ENCODE data around the gene INPP5A.
"Not testable (repeated sequence)": the region's sequence is repeated elsewhere in the genome, so short reads cannot be mapped to it uniquely, and the experiment has no call there.

INPP5A gene

DNA sequence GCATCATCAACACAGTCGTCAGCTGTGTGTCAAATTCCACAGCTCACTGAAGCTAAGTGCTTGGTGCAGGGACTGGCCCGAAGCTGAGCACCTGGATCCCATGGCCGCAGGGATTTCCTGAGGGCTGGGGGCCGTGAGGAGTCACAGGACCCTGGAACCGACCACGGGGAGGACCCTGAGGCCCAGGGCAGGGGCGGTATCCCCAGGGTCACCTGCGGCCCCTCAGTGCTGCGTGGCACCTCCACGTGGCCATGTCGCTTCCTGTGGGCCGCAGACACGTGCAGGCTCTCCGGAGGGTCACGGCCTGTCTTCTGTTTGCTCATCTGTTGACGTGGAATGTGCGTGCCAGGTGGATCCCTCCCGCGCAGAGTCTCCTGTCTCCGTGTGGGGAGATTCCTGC is 194.9 kb downstream of the INPP5A start:
- no peak for DNase-seq

GRCh38 chr10:132733926-132734325 is 196.3 kb downstream of the INPP5A start:
- no peak for DNase-seq

DNA sequence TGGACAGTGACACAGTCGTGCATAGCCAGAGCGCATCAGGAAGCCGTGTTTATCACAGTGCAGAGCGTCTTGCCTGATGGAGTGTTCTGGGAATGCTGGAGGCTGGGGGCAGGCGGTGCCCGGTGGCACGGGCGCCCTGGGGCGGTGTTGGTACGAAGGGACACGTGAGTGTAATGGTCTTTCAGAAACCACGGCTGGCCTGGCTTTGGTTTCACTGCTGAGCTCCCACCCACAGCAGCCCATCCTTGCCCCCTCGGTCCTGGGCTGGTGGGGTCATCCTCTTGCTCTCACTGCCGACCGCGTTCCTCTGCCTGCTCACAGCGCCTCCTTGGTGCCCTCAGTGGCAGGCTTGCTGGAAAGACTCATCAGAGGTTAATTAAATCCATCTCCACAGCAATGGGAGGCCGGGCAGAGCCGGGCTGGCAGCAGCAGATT is 197.8 kb downstream of the INPP5A start:
- DNase-seq = no peak

DNA sequence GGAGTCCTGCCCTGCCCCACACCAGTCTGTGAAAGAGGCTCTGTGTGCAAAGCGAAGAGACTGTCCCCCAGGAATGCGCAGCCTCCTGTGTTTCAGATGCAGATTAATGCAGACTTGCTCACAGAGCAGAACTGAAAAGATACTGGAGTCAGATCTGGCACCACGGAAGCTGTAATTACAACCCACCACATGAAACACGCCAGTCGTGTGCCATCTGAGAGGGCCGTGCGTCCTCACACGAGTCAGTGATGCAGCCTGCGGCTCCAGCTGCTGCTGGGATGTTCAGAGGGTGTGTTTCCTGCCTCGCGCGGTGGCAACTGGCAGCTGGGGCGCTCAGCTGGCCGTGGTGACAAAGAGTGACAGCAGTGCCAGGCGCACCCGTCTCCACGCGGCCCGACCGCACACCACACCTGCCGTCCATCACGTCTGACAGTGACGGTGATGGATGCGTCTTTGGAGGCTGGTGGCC is 198.4 kb downstream of the INPP5A start:
- DNase-seq = no peak

DNA sequence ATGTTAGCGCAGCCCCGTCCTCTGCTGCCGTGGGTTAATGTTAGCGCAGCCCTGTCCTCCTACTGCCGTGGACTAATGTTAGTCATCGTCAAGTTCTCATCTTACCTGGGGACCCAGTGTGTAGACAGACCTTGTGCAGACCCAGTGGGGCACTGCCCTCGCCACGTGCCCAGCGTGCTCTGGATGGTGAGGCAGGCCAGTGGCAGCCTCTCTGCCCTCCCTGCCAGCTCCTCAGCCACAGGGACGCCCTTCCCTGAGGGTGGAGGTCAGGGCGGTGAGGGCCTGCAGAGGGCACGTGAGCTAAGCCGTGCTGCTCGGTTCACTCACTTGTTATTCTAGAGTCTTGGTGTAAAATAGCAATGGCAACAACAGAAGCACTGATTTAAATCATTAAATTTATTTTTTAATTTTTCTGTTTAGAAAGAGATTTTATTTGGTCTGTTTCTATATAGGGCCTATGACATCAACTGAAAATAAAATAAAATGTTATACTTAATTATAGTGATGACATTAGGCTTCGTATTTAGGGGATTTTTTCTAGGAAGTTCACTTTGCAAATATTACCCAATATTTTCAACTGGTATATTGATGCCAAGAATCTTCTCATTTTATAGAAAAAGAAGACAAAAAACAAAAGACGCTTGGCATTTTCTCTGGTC is 199.9 kb downstream of the INPP5A start:
- no peak for DNase-seq

GRCh38 chr10:132738454-132739224 is 201.1 kb downstream of the INPP5A start:
- DNase-seq = no peak

DNA sequence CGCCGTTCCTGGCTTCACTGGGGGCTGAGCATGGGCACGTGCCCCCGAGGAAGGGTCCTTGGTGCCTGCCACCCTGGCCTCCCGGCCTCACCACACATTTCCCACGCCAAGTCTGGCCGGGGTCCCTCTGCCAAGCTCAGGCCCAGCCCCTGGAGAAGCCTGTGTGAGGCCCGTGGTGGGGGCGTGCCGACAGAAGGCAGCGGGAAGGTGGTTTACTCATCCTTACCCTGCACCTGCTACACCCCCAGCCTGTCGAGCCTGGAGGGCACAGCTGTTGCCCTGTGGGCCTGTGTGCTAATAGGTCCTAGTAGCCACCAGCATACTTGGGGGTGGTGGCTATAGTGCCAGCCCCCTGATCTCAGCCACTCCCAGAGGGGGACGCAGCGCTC is 201.6 kb downstream of the INPP5A start:
- DNase-seq = no peak

GRCh38 chr10:132740588-132740987 is 203.0 kb downstream of the INPP5A start:
- no peak for DNase-seq

DNA sequence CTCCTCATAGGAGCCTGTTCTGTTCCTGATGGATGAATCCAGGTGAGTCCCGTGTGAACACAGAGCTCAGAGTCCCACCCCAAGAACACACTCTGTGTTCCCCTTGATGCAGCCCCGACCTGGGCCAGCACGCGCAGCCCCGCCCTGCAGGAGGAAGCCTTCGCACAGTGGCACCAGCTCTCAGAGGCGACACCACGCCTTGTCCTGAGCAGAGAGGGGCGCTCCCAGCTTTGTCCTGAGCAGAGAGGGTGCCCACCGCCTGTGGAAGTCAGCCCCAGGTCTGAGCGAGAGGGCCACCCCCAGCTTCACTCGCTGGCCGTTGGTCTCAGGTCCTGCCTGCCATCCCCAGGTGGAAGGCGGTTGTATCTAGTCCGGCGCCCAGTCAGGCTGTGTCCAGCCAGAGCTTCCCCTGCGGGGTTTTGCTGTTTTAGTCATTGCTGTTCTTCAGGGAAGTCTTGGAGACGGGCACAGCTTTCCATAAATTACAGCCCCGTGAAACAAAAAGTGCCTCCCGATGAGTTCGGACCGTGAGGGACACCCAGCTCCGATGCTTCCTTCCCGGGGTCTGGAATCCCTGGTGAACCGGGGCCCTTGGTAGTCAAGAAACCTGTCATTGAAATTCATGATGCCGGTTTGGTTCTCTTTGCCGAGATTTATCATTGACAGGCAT is 204.7 kb downstream of the INPP5A start:
- DNase-seq = no peak

DNA sequence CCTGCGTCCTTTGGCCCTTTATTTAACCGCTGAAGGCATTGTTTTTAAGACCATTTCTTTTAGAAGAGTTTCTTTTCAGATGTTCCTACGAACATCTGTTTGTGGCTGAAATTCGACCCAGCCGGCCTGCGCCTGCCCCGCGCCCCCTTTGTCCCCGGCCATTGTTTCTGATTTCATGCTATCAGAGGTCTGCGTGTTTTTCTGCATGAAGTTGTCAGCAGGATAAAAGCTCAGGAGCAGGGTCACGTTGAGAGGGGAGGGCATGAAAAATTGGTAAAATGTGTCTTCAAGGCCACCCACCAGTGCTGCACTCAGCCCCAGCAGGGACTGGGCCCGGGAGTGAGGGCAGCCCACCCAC is 205.2 kb downstream of the INPP5A start:
- no peak for DNase-seq

GRCh38 chr10:132743196-132743924 is 205.8 kb downstream of the INPP5A start:
- not testable (repeated sequence) for DNase-seq

DNA sequence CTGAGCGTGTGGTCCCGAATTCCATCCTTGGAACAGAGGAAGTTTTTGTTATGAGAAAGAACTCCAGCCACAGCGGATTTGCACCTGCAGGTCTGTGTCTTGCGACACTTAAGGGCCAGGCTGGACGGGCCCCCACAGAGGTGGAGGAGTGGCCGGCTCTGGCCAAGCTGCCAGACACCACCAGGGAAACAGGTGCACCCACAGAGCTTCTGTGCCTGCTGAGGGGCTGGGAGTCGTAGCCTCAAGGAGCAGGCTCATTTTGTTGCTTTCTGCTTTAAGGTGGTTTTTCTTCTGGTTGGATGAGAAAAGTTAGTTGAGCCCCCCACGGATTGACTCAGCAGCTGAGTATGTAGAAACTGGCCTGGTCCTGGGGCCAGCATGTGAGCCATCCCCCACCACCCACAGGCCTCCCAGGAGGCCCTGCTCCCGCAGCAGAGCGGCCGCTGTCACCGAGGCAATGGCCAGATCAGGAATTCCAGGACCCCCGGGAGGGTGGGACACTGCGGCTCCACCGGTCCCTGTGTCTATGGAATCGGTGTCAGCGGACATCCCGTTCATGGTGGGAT is 206.4 kb downstream of the INPP5A start:
- no peak for DNase-seq

GRCh38 chr10:132744839-132745238 is 207.3 kb downstream of the INPP5A start:
- no peak for DNase-seq

- DNase-seq = no peak
These were observed 207.9 kb downstream of the INPP5A start for GRCh38 chr10:132745511-132745910.

DNA sequence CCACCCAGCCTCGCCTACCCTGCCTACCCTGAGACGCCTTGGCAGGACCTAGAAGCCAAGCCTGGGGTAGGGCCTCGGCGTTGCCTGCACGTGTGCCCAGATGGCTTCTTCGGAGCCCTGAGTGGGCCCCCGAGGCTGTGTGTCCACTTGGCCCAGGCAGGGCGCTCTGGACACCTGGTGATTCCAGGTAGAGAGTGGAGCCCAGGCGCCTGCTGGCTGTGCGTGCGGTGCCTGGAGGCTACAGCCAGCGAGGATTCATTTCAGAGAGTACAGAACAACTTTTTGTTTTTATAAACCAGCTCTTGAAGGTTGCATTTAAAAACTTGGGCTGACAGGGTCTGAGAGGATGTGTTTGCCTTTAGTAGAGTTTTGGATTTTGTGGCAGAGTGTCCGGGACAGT is 208.4 kb downstream of the INPP5A start:
- DNase-seq = no peak

GRCh38 chr10:132746386-132746785 is 208.8 kb downstream of the INPP5A start:
- DNase-seq = no peak

DNA sequence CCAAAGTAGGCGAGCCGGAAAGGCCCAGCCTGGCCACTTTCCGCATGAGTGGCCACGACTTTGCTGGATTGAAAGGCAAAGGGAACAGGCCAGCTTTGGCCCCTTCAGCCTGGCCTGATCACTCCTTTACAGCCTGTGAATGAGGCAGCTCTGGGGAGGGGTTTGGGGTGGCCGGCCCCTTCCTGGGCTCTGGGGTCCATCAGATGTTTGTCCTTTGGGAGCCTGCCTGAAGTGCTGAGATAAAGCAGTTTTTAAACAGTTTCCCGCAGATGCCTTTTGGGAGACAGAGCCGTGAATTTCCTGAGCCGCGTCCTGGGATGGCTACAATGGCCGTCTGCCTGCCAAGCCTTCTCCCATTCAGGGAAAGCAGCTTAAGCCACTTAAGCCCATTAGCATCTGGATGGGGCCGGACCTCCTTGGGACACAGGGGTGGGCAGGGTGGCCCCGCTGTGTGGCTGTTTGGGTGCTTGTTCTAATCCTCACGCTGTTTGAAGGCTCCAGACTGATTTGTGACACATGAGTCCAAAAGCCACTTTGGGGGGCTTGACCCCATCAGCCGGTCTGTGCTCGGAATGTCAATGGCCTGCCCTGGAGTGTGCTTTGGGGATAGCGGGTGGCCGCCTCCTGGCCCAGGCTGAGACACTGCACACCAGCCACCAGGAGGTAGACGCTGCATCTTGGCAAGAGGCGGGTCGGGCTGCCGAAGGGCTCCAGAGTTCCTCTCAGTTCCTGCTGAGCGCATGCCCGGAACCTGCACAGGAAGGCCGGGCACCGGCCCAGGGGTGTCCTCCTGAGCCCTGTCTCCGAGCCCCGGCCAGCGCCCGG is 209.4 kb downstream of the INPP5A start:
- no peak for DNase-seq

DNA sequence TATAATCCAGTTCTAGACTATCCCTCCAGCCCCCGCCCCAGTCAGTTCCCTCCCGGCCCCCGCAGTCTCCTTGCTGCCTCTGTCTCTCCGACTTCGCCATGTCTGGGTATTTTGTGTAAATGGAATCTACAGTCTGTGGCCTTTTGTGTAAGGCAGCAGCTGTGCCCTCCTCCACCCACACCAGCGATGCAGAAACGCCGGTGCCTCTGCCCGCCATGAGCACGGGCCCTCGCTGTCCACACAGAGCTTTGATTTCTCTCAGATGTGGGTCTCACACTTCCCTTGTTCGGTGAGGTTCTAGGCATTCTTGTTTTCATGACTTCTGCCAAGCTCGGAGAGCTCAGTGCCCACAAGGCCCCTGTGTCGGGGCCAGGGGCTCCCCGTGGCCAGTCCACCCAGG is 210.5 kb downstream of the INPP5A start:
- DNase-seq = no peak

DNA sequence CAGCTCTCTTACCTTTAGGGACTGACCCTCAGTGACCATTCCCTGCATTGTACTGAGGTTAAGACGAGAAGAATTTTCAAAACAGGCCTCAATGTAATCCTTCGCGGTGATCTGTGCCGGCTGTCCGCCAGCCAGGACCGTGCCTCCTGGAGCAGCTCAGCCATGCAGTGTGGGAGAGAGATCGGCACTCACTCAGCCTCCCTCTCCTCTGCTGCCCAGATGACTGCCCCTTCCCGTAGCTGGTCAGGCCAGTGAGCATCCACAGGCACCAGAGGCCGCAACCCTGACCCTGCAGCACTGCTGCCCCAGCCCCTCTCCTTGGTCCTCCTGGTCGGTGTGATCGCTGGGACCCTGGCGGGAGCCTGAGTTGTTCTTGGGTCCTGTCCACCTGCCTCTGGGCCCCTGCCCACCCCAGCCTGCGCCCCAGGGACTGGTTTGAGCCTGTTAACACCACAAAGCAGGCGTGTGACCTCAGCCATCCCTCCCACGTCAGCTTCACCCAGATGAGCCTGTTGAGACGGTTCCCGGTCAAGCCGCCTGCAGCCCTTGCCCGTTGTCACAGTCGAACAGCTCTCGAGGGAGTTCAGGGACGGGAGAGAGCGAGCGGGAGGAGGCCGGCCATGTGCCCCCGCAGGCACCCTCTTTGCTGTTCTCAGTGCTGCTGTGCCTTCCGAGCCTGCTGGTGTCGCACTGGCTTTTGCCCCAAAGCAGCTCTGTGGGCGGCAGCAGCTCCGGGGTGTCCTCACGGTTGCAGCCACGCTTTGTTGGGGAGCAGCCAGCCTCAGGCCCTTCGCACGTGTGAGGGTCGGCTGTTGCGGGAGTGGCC is 211.2 kb downstream of the INPP5A start:
- DNase-seq = no peak

DNA sequence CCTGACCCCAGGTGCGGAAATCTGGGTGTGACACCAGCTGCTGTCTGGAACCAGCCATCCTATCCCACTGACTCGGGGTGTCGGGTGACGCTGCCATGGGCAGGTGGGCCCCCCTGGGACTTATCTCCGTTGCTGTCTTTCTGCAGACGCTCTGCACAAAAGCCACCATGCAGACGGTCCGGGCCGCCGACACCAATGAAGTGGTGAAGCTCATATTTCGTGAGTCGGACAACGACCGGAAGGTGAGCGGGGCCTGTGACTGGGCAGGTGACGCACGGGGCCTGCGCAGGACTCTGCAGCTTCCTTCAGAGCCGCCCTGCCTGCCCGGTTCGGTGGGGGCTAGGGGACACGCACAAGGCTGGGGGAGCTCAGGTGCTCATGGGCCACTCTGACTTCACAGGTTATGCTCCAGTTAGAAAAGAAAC is 211.8 kb downstream of the INPP5A start:
- DNase-seq = no peak

DNA sequence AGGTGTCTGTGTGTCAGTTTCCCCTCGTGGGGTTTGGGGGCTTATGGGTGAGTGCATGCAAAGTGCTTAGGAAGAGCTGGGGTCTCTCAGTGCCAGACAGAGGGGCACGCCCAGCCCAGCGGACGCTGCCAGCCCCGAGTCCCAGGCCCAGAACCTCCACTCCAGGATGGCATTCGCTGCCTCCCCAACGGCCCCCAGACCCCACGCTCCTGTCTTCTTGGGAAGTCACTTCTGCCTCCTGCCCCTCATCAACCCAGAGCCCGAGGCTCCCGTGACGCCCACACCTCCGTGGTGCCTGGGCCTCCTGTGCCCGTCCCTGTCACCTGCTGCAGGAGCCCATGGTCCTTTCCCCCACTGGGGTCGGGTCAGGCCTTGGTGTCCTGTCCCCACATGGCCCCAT is 213.3 kb downstream of the INPP5A start:
- DNase-seq = no peak

All from activated gamma-delta T cell (primary cell).